ENCODE measurements around the gene POMT2.
"Not testable (repeated sequence)": the region's sequence is repeated elsewhere in the genome, so short reads cannot be mapped to it uniquely, and the experiment has no call there.

The POMT2 gene

GRCh38 chr14:77290705-77291104, 30.0 kb downstream of the POMT2 start:
- DNase-seq = no peak

- DNase-seq = no peak
Observed at GRCh38 chr14:77286576-77286975, 34.1 kb downstream of the POMT2 start.

GRCh38 chr14:77284466-77284865, 36.2 kb downstream of the POMT2 start:
- no peak for DNase-seq

DNA sequence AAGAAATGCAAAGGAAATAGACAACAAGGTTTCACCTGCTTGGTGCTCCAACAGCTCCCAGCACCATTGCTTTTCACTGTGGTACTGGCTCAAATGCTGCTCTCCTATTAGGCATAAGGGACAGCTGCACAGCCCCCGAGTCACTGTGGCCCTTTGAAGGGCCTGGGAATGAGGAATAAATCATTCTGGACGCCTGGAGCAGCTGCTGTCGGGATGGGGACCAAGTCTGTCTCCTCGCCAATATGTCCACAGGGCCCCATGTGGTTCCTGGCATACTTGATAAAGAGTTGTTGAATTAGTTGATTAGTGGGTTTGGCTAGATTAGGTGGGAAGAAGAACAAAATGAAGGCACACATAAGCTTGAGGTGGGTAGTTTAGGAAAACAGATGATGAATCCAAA, 36.6 kb downstream of the POMT2 start:
- no peak for DNase-seq

DNA sequence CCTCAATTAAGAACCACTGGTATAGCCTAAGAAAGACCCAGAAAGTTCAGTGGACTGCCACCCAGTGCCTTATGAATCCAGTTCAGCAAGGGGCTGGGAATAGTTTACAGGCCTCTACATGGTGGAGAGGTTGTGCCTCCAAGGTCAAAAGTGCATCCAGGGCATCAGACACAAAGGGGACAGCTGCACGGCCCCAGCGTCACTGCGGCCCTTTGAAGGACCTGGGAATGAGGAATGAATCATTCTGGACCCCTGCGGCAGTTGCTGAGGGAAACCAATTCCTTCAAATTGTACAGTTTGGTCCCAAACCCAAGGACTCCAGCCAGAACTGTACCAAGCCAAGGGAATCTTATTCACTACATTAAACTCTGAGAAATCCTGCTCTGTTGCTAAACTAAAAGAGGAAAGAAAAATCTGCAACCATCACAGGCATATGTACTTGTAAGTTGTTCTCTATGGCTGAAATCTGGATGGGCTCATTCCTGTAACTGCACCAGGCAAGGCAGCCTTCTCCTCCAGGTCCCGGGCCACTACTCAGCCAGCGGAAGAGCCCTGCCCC, 38.8 kb downstream of the POMT2 start:
- no peak for DNase-seq

- DNase-seq = not testable (repeated sequence)
Observed at GRCh38 chr14:77280921-77281320, 39.8 kb downstream of the POMT2 start.

- no peak for DNase-seq
Observed at GRCh38 chr14:77279719-77280118, 41.0 kb downstream of the POMT2 start.

DNA sequence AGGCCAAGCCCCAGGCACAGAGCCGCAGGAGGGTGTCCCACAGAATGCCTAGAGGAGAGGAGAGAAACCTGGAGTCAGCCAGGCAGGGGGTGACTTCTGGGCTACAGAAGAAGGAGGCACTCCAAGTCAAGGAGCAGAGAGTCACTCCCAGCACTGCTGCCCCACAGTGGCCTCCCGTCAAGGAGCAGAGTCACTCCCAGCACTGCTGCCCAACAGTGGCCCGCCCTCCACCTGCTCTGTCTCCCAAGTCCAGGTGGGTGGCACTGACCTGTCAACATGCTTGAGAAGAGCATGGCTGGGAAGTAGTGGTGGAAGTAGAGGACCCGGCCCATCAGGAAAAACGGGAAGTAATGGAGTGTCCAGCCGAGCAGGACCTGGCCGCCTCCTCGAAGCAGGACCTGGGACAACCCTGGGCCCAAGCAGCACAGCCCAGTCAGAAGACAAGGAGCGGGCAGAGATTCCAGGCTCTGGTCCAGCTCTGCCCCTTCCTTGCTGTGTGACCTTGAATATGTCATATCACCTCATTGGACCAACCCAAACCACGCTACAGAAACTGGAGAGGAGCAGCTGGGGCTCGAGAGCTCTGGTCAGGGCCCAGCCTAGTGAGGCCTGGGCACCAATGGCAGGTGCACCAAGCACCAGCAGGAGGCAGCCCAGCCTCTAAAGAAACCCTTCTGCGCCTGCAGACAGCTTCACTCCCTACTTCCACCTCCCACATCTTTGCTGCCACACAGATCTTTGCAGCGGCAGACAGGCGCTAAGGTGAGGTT, 42.0 kb downstream of the POMT2 start:
- no peak for DNase-seq

DNA sequence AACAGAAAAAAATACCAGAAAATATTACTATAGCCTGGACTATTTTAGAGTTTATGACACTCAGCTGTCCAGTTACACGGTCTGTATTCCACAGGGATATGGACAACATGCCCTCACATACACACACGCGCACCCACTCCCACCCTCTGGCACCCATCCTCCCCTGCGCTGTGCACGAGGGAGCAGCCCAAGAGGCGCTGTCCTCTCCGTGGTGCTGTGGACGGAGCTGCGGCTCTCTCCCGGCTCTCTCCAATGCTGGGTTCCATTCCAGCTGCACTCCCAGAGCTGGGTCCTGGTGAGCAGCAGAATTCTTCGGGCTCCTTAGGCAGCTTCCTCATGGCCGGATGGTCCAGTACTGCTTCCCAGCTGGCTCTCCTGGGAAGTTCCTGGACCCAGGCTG, 43.7 kb downstream of the POMT2 start:
- no peak for DNase-seq

DNA sequence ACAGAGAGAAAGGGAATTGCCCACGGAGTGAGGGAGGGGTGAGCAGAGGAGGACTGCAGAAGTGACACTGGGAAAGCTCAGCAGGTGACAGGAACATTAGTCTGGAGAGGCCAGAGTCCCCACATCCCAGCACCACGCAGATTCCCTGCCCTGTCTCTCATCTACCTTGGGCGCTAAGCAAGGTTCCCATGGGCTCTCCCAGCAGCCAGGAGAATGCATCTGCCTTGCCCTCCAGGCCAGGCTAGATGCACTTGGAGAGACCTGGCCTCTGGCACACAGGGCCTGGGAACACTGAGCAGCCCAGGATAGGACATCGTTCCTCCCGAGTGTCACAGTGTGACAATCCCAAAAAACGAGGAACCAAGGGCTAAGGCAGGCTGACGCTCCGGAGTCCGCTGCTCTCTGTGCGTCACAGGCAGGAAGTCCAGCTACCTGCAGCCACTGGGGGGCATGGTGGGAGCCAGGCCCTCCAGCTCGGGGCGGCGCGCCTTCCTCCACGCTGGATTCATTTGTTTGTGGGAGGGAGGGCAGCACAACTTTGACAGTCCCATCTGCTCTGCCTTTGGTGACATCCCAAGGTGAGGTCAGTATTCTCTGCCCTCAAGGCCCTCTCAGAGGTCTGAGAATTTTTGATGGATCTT, 44.3 kb downstream of the POMT2 start:
- DNase-seq = no peak

DNA sequence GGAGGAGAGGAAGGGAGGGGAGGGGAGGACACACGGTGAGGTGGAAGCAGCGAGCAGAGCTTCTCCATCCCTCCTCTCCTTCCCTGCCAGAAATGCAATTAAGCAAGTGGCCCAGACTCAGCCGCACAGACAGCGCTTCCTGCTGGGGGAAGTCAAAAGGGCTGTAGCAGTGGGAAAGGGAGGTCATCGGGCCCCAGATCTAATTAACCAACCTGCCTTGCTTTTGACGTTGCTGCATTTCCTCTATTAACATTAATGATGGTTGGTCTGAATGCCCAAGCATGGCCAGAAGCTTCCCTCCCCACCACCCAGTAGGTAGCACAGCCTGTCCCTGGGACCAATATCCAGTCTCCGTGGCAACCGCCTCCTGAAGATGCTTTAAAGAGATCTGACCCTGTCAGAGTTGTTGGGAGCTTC, 45.1 kb downstream of the POMT2 start:
- no peak for DNase-seq

DNA sequence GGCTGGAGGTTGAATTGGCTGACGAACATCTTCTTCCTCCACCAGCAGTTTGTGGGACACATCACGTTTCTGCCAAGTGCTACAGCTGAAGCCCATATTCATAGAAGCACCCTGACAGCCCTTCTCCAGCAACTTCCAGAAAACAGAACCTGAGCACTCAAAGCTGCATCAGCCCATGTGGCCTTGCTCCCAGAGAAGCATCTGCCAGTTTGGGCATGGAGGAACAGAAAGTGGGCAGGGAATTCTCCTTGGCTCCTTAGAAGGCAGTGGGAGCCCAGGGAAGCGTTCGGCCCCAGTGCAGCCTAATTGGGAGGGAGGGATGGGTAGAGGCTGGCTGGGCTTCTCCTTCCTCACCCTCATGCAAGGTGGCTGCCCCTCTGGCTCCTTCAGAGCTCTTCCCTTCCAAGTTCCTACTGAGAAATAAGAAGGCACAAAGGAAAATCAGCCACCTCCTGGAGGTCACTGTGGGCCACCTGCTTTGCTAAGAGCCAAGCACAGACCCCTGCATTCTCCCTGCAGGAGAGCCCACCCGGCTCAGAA, 45.6 kb downstream of the POMT2 start:
- no peak for DNase-seq

- no peak for DNase-seq
Observed at GRCh38 chr14:77273796-77274195, 46.9 kb downstream of the POMT2 start.

GRCh38 chr14:77272261-77272660, 48.4 kb downstream of the POMT2 start:
- no peak for DNase-seq

GRCh38 chr14:77271113-77271710, 49.5 kb downstream of the POMT2 start, which contains the start of gene NGB:
Gene NGB, minus strand, starts transcription at chr14:77271206. Its CDS starts 269 bp downstream, at chr14:77270937.
- DNase-seq = no peak

DNA sequence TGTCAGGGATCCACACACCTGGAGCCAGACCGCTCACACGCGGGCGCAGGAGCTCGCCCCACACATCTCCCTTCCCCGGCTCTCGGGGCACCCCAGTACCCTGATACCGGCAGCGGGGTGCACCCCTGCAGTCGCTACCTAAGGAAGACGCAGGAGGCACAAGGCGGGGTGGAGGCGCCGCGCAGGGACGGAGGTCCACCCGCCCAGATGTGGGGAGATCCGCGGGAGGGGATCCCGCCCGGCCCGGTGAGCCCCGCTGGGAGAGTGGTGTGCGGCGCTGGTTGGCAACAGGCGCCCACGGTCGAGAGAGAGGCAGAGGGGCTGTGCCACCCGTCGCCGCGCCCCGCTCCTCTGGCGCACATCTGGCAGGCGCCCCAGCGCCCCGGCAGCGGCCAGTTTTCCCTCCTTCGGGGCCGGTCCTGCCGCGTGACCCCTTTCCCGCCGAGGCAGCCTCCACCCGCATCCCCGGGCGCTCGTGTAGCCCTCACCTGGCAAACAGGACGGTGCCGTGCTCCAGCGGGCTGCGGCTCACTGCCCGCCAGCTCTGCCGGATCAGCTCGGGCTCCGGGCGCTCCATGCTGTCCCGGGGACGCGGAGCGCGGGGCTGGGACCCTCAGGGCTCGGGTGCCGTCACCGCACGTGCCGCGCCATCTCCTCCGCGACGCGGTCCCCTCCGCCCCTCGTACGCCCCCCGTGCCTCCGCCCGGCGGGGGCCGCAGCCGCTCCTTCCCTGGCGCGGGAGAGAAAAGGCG, 50.1 kb downstream of the POMT2 start:
- DNase-seq = no peak

GRCh38 chr14:77268989-77269600, 51.6 kb downstream of the POMT2 start:
- DNase-seq = no peak

GRCh38 chr14:77267937-77268699, 52.6 kb downstream of the POMT2 start:
- DNase-seq = no peak

DNA sequence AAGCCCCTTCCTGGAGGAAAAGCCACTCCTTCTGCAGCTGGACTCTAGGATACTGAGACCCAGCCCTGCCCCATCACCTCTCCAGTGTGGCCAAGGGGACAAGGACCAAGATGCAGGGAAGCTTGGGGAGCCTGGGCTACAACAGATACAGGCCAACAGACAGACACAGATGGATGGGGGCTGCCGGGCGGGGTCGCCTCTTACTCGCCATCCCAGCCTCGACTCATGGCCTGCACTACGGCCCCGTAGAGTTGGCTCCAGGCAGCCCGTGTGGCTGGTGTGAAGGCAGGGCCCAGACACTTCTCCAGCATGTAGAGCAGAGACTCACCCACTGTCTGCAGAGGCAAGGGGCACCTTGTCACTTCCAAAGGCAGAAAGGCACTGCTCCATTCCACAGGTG, 54.3 kb downstream of the POMT2 start:
- no peak for DNase-seq

GRCh38 chr14:77265561-77266335, 54.9 kb downstream of the POMT2 start:
- DNase-seq = no peak

- DNase-seq = no peak
Observed at GRCh38 chr14:77265187-77265515, 55.5 kb downstream of the POMT2 start.
